ENCODE measurements around the gene DNAJA3.

GRCh38 chr16:4460936-4461249, 35.2 kb downstream of the DNAJA3 start:
- TF ChIP-seq CTCF (IDR thresholded peaks at IDR 0.05) (no peak), POLR2A (IDR thresholded peaks at IDR 0.05) (no peak)

Measured in body of pancreas (tissue), 4 donors.